CD4-positive, alpha-beta T cell (primary cell): ENCODE results near the gene NCKIPSD. TPM values are rescaled to one million over a fixed set of nuclear protein-coding genes. Genes with fewer than 3 reads are reported as not detected.
A peak's percentile ranks its signal among the peaks of the same experiment; 100 is the strongest.

ENCODE experiments used
- ATAC-seq: fragments of 200-7000 bp; cut with Tn5 transposase; one replicate; pipeline ENCODE4 v1.10.0; 2022; ENCODE audit warnings: mild to moderate bottlenecking; ENCODE audit not compliant: poor library complexity
- CTCF ChIA-PET: fragments of 350-600 bp; sonication (Branson Sonifier 250); formaldehyde crosslinking; loops from one replicate; lab custom pipeline; 2021; ENCODE audit warnings: antibody characterized with exemption, inconsistent platforms; lab: Charles Lee
- POLR2A ChIA-PET: fragments of 350-600 bp; sonication (Branson Sonifier 250); formaldehyde crosslinking; loops from one replicate; lab custom pipeline; 2021; ENCODE audit warnings: antibody characterized with exemption, inconsistent platforms; lab: Charles Lee
- DNase-seq, 14 experiments: peaks; one replicate each; pipeline ENCODE4 v3.0.0-alpha.2; 2013 to 2020; ENCODE audit warnings: mixed read lengths in 2 of 14
- H3K27ac ChIP-seq, 2 donors: one replicate each; pipeline versions ENCODE4 v1.5.1 to v1.7.0; 2013; ENCODE audit warnings: low read length in 2 of 2, low read depth in 1 of 2, mild to moderate bottlenecking in 1 of 2
- H3K27me3 ChIP-seq, 2 experiments: 1 replicate in 1 of 2; 2 replicates in 1 of 2; pipeline versions ENCODE4 v1.6.1 to v1.7.0; 2013; ENCODE audit warnings: low read length in 2 of 2, control low read depth in 1 of 2, mild to moderate bottlenecking in 1 of 2, moderate library complexity in 1 of 2; ENCODE audit not compliant: insufficient read depth in 2 of 2, control insufficient read depth in 1 of 2
- H3K36me3 ChIP-seq: one replicate; pipeline ENCODE4 v1.6.1; 2013; ENCODE audit warnings: low read length, control low read depth; ENCODE audit not compliant: insufficient read depth
- H3K4me1 ChIP-seq: one replicate; pipeline ENCODE4 v1.6.1; 2013; ENCODE audit warnings: low read length, control low read depth; ENCODE audit not compliant: insufficient read depth
- H3K4me3 ChIP-seq: one replicate; pipeline ENCODE4 v1.5.1; 2013; ENCODE audit warnings: mild to moderate bottlenecking, low read length, moderate library complexity
- H3K9me3 ChIP-seq, 2 experiments: 1 replicate in 1 of 2; 2 replicates in 1 of 2; pipeline versions ENCODE4 v1.6.1 to v1.7.0; 2013; ENCODE audit warnings: low read length in 2 of 2, mild to moderate bottlenecking in 2 of 2, control low read depth in 1 of 2, moderate library complexity in 1 of 2; ENCODE audit not compliant: control insufficient read depth in 1 of 2, insufficient read depth in 1 of 2
- H3K27ac Mint-ChIP-seq: one replicate; pipeline ENCODE4 v1.8.0; 2020; ENCODE audit warnings: mixed read lengths
- H3K27me3 Mint-ChIP-seq: one replicate; pipeline ENCODE4 v1.8.0; 2021; ENCODE audit warnings: mixed read lengths
- H3K36me3 Mint-ChIP-seq: one replicate; pipeline ENCODE4 v1.8.0; 2021; ENCODE audit warnings: low read depth, mixed read lengths
- H3K4me1 Mint-ChIP-seq: one replicate; pipeline ENCODE4 v1.8.0; 2021; ENCODE audit warnings: low read depth, mixed read lengths
- H3K4me3 Mint-ChIP-seq: one replicate; pipeline ENCODE4 v1.8.0; 2020; ENCODE audit warnings: mild to moderate bottlenecking, mixed read lengths
- H3K9me3 Mint-ChIP-seq: one replicate; pipeline ENCODE4 v1.8.0; 2020; ENCODE audit warnings: mixed read lengths
- intact Hi-C, 2 experiments: fragments of 100-400 bp; cut with DNase I in 1 of 2; cut with micrococcal nuclease in 1 of 2; formaldehyde crosslinking; loops; one replicate each; pipeline versions ENCODE4 v1.15.1 to v1.9.0; 2023 to 2025; cut with DNase I, micrococcal nuclease
- total RNA-seq, 174 experiments: library from RNA in 2 of 174; stranded (reverse) in 2 of 174; gene quantifications; one replicate each; pipeline ENCODE4 v1.2.3 and lab custom pipeline; 2021 to 2026
- TF ChIP-seq, protein P1 (sequence below): fragments of 200-600 bp; IDR thresholded peaks from one replicate; pipeline ENCODE4 v1.8.0; 2022; ENCODE audit warnings: antibody characterized with exemption, mild to moderate bottlenecking

The NCKIPSD gene
- total RNA-seq, 2 experiments from 2014 or later: 9.7 to 10.8 TPM

DNA sequence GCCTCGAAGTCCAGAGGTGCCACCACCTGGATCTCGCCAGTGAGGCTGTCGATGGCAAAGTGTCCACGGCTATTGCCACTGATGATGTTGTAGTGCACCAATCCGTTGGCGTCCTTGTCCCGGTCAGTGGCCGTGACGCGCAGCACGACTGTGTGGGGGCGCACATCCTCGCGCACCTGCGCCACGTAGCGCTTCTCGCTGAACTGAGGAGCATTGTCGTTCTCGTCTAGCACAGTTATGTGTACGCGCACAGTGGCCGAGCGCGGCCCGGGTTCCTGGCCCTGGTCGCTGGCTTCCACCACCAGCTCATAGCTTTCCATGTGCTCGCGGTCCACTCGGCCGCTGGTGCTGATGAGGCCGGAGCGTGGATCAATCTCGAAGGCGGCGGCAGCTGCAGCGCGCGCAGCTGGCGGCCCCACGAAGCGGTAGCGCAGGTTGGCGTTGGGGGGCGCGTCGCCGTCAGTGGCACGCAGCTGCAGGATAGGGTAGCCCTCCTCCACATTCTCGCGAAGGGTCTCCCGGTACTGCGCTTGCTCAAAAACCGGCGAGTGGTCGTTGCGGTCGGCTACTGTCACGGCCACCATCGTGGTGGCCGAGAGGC, 24.8 kb downstream of the NCKIPSD start:
- Histone ChIP-seq H3K4me1 (peaks cover 49% of the 10 kb centered on the region), H3K4me3 (no peak overlapping the region), H3K27ac (no peak overlapping the region), H3K9me3 (peaks cover 0 to 41% of the 10 kb centered on the region in 2 experiments), H3K27me3 (peaks cover 37% of the 10 kb centered on the region in 2 experiments), H3K36me3 (no peaks in the 10 kb centered on the region)
- no peak for DNase-seq
- Mint-ChIP-seq H3K27me3 (peaks cover 53% of the 10 kb centered on the region), H3K4me1 (peaks cover 5% of the 10 kb centered on the region), H3K27ac (no peak overlapping the region), H3K4me3 (no peak overlapping the region), H3K9me3 (no peaks in the 10 kb centered on the region), H3K36me3 (no peaks in the 10 kb centered on the region)
- ATAC-seq: no peak
- ChIA-PET CTCF (interaction anchor here (0.5 to 1.0 kb wide), 2 partner anchors 25 to 872 kb away, joined by 3 to 4 read pairs; partner anchors contain the start of gene SLC26A6), POLR2A (interaction anchor here (1.0 kb wide), 1 partner anchor 26 kb away, joined by 6 read pairs; the partner anchor contains the start of gene SLC26A6)
- TF ChIP-seq, protein P1, sequence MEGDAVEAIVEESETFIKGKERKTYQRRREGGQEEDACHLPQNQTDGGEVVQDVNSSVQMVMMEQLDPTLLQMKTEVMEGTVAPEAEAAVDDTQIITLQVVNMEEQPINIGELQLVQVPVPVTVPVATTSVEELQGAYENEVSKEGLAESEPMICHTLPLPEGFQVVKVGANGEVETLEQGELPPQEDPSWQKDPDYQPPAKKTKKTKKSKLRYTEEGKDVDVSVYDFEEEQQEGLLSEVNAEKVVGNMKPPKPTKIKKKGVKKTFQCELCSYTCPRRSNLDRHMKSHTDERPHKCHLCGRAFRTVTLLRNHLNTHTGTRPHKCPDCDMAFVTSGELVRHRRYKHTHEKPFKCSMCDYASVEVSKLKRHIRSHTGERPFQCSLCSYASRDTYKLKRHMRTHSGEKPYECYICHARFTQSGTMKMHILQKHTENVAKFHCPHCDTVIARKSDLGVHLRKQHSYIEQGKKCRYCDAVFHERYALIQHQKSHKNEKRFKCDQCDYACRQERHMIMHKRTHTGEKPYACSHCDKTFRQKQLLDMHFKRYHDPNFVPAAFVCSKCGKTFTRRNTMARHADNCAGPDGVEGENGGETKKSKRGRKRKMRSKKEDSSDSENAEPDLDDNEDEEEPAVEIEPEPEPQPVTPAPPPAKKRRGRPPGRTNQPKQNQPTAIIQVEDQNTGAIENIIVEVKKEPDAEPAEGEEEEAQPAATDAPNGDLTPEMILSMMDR: no peak
- intact Hi-C loops: no loop called here

DNA sequence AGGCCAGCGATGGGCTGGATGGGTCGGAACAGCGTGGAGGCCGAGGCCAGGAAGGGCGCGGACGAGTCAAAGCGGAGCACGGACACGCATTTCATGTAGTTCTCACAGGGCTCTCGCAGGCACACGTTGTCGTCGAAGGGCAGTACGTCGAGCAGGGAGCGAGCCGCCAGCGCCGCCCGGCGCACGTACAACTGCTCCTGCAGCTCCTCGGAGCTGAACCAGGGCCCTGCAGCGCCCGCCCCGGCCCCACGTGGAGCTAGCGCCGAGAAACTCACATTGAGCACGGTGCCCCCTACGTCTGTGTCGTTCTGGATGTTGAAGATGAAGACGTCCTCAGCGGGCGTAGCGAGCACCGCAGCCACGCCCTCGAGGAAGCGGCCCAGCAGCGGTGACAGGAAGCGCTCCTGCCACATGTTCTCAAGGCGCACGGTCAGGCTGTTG, 28.9 kb downstream of the NCKIPSD start:
- POLR2A ChIA-PET: interaction anchor here (0.6 to 1.4 kb wide), 4 partner anchors 22 to 748 kb away, joined by 3 to 6 read pairs (median 4); partner anchors contain the start of genes NCKIPSD, PFKFB4 and SLC26A6
- Histone ChIP-seq H3K27me3 (peaks cover 14 to 17% of the 10 kb centered on the region in 2 experiments), H3K36me3 (no peaks in the 10 kb centered on the region), H3K4me3 (peak overlapping the region; percentile 53), H3K9me3 (peaks cover 0 to 19% of the 10 kb centered on the region in 2 experiments), H3K4me1 (peaks cover 32% of the 10 kb centered on the region), H3K27ac (peak overlapping the region in 1 of 2 donors; percentile 54)
- peaks cover 33% of the 10 kb centered on the region for H3K27me3 Mint-ChIP-seq
- ATAC-seq (peak; percentile 7), DNase-seq (peak in 7 of 14 experiments; percentile 15 to 69 (median 24))
- H3K9me3 Mint-ChIP-seq: no peaks in the 10 kb centered on the region
- H3K4me1 Mint-ChIP-seq: peaks cover 16% of the 10 kb centered on the region
- no peaks in the 10 kb centered on the region for H3K36me3 Mint-ChIP-seq
- H3K27ac Mint-ChIP-seq: peak overlapping the region; percentile 53
- CTCF ChIA-PET: interaction anchor here (0.5 to 1.8 kb wide), 3 partner anchors 23 to 207 kb away, joined by 3 to 5 read pairs (median 5); partner anchors contain the start of gene IP6K2
- intact Hi-C loops: loop anchor here (1.0 to 10.0 kb wide), 6 partner anchors 22 to 256 kb away; partner anchors contain the start of genes IP6K2 (in 1 of the 2), PFKFB4 (in 1 of the 2), SLC26A6 (in 1 of the 2) and UQCRC1 (in 1 of the 2)
- TF ChIP-seq, protein P1: no peak
- H3K4me3 Mint-ChIP-seq: peak overlapping the region; percentile 82

DNA sequence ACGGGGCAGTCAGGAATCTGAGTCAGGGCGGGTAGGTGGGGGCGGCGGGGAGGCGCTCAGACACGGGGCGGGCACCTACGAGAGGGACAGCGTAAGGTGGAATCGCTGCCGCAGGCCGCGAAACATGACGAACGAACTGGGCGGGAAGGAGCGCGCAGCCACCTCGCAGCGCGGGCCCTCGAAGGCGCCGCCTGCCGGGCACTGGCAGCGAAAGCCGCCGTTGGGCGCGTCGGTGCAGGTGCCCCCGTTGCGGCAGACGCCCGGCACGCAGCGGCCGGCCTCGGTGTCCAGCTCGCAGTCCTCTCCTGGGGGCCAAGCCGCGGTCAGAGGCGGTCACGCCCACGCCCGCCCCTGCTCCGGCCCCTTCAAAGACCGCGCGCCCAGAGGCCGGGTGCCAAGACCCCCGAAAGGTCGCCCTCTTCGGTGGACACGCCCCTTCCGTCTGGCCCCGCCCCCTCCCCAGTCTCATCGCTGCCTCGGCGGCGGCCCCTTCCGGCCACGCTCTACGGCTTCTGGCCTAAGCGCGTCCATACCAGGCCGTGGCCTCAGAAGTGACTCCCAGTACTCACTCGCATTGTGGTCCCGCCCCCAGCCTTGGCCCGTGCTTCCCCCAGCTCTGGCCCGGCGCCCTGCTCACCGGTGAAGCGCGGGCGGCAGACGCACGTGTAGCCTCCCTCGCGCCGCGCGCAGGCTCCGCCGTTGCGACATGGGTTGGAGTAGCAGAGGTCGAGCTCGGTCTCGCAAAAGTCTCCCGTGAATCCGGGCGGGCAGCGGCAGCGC, 29.5 kb downstream of the NCKIPSD start:
- ChIA-PET POLR2A (interaction anchor here (0.6 to 1.4 kb wide), 3 partner anchors 22 to 749 kb away, joined by 3 to 6 read pairs (median 3); partner anchors contain the start of genes NCKIPSD and SLC26A6), CTCF (interaction anchor here (0.5 to 1.8 kb wide), 3 partner anchors 22 to 208 kb away, joined by 3 to 5 read pairs (median 5); partner anchors contain the start of gene IP6K2)
- no peaks in the 10 kb centered on the region for H3K36me3 ChIP-seq
- peak overlapping the region; percentile 81 for H3K27ac Mint-ChIP-seq
- peaks cover 16% of the 10 kb centered on the region for H3K4me1 Mint-ChIP-seq
- ATAC-seq: peak; percentile 85
- H3K27ac ChIP-seq: peak overlapping the region in 1 of 2 donors; percentile 54
- H3K36me3 Mint-ChIP-seq: no peaks in the 10 kb centered on the region
- DNase-seq: peak; percentile 68 to 94 (median 80)
- peak overlapping the region; percentile 82 for H3K4me3 Mint-ChIP-seq
- peaks cover 0 to 12% of the 10 kb centered on the region in 2 experiments for H3K9me3 ChIP-seq
- peaks cover 27% of the 10 kb centered on the region for H3K27me3 Mint-ChIP-seq
- H3K4me3 ChIP-seq: peak overlapping the region; percentile 53
- H3K9me3 Mint-ChIP-seq: no peaks in the 10 kb centered on the region
- TF ChIP-seq, protein P1: peak; percentile 73
- intact Hi-C loops: loop anchor here (1.0 to 10.0 kb wide), 6 partner anchors 21 to 255 kb away; partner anchors contain the start of genes IP6K2 (in 1 of the 2), PFKFB4 (in 1 of the 2), SLC26A6 (in 1 of the 2) and UQCRC1 (in 1 of the 2)
- peaks cover 26% of the 10 kb centered on the region for H3K4me1 ChIP-seq
- peaks cover 12 to 14% of the 10 kb centered on the region in 2 experiments for H3K27me3 ChIP-seq
